ENCODE measurements around the gene SLC45A1. TPM values are rescaled to one million over a fixed set of nuclear protein-coding genes. Genes with fewer than 3 reads are reported as not detected.
"Not testable (repeated sequence)": the region's sequence is repeated elsewhere in the genome, so short reads cannot be mapped to it uniquely, and the experiment has no call there.

Gene SLC45A1
- total RNA-seq, 1 donor: not detected

GRCh38 chr1:8373581-8374241 is 55.8 kb downstream of the SLC45A1 start:
- Histone ChIP-seq H3K9me3 (ENCODE audit: low read depth, low read length) (no peaks in the 10 kb centered on the region), H3K4me1 (ENCODE audit: insufficient read depth, low read length) (peaks cover 29% of the 10 kb centered on the region)

DNA sequence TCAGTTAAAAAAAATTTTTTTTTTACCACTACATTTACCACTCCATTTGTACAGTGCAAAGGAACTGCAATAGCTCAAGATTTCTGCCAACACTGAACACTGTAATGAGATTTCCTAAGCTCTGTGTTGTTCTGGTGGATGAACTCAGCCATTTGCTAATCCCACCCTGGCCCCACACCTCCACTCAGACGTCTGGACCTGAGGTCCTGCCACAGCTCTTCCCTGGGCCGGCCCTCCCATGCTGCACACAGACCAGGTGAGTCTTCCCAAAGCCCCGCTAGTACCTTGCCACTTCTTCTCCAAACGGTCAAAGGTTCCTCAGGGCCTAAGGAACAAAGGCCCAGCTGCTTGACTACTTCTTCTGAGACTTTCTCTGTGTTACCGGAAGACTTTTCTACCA is 56.4 kb downstream of the SLC45A1 start:
- no peaks in the 10 kb centered on the region for H3K9me3 ChIP-seq (ENCODE audit: low read depth, low read length)
- no peak overlapping the region for H3K4me3 ChIP-seq (ENCODE audit: low read length)
- H3K27me3 ChIP-seq (ENCODE audit: insufficient read depth, low read length): no peaks in the 10 kb centered on the region
- peaks cover 36% of the 10 kb centered on the region for H3K4me1 ChIP-seq (ENCODE audit: insufficient read depth, low read length)

More at GRCh38 chr1:8373581-8374241, 55.8 kb downstream of the SLC45A1 start:
- H3K4me3 ChIP-seq (ENCODE audit: low read length): no peak overlapping the region
- no peaks in the 10 kb centered on the region for H3K27me3 ChIP-seq (ENCODE audit: insufficient read depth, low read length)

- Histone ChIP-seq H3K4me1 (ENCODE audit: insufficient read depth, low read length) (peaks cover 40% of the 10 kb centered on the region), H3K27me3 (ENCODE audit: insufficient read depth, low read length) (no peaks in the 10 kb centered on the region), H3K9me3 (ENCODE audit: low read depth, low read length) (no peaks in the 10 kb centered on the region), H3K4me3 (ENCODE audit: low read length) (no peak overlapping the region)
Measured at GRCh38 chr1:8374812-8375211, 56.9 kb downstream of the SLC45A1 start.

GRCh38 chr1:8376358-8376840 is 58.5 kb downstream of the SLC45A1 start:
- H3K4me3 ChIP-seq (ENCODE audit: low read length): no peak overlapping the region
- H3K4me1 ChIP-seq (ENCODE audit: insufficient read depth, low read length): peaks cover 40% of the 10 kb centered on the region
- no peaks in the 10 kb centered on the region for H3K27me3 ChIP-seq (ENCODE audit: insufficient read depth, low read length)
- no peaks in the 10 kb centered on the region for H3K9me3 ChIP-seq (ENCODE audit: low read depth, low read length)

DNA sequence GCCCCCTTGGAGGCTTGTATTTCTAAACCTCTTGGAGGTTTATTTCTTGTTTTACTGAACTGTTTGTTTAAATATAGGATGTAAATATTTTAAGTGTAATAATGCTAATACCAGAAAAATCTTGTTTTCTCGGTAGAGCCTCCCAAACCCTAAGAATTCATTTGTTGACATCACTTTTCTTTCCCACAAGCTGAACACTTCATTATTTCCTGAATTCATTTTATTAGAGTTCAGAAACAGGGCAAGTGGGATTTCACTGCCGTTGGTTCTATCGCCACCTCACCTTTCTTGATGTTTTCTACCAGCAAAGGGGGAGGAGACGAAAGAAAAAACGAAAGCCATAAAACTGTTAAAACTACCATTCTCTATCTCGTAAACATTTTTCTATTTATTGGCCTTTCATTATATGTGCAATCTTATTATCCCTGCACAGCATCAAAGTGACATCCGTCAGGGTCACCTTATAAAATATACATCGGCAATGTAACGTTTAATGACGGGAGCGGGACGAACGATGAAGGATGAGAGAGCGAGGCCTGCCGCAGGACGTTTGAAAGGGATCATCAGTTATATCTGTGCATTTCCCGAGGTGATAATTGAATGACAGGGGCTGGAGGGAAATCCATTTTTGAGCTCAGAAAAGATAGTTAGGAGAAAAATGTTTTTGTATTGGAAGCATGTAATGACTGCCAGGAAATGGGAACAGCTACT is 59.5 kb downstream of the SLC45A1 start:
- Histone ChIP-seq H3K9me3 (ENCODE audit: low read depth, low read length) (no peaks in the 10 kb centered on the region), H3K4me1 (ENCODE audit: insufficient read depth, low read length) (peaks cover 50% of the 10 kb centered on the region), H3K4me3 (ENCODE audit: low read length) (no peak overlapping the region), H3K27me3 (ENCODE audit: insufficient read depth, low read length) (no peaks in the 10 kb centered on the region)

DNA sequence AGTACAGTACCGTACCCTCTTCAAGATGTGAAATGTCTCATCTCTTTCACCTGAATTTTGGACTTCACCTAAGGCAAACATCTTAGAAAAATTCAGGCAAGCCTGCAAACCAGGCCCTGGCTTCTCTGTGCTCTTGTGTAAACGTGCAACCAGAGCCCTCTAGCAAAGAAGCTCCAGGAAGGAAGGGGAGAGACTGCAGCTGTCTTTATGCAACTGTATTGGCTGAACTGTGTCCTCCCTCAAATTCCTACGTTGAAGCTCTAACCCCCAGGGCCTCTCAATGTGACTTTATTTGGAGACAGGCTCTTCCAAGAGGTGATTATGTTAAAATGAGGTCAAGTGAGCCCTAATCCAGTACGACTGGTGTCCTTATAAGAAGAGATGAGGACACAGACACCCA is 60.3 kb downstream of the SLC45A1 start:
- H3K27me3 ChIP-seq (ENCODE audit: insufficient read depth, low read length): no peaks in the 10 kb centered on the region
- no peaks in the 10 kb centered on the region for H3K9me3 ChIP-seq (ENCODE audit: low read depth, low read length)
- no peak overlapping the region for H3K4me3 ChIP-seq (ENCODE audit: low read length)
- H3K4me1 ChIP-seq (ENCODE audit: insufficient read depth, low read length): peaks cover 57% of the 10 kb centered on the region

DNA sequence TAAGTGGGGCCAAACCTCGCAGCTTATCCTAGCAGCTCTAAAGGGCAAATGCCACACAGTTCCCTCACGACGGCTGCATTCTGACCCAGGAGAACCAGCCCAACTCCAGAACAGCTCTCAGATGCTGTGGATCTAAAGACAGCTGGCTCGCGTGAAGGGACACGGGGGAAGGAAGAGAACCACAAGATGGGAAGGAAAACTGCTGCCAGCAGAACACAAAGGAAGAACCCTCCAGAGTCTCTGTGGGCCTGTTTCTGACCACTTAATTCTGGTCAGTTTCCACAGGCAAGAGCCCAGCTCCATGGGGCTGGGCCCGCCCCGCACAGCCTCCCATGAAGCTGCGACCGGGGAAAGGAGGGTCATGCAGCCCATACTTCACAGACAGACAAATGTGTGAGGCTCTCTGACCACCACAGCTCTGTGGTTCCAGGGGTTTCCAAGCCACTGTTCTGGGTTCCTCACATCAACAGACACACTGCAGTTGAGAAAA is 61.1 kb downstream of the SLC45A1 start:
- peaks cover 66% of the 10 kb centered on the region for H3K4me1 ChIP-seq (ENCODE audit: insufficient read depth, low read length)
- no peaks in the 10 kb centered on the region for H3K9me3 ChIP-seq (ENCODE audit: low read depth, low read length)
- no peaks in the 10 kb centered on the region for H3K27me3 ChIP-seq (ENCODE audit: insufficient read depth, low read length)
- no peak overlapping the region for H3K4me3 ChIP-seq (ENCODE audit: low read length)

GRCh38 chr1:8379513-8380186 is 61.7 kb downstream of the SLC45A1 start:
- Histone ChIP-seq H3K4me3 (ENCODE audit: low read length) (no peak overlapping the region), H3K4me1 (ENCODE audit: insufficient read depth, low read length) (peaks cover 68% of the 10 kb centered on the region), H3K9me3 (ENCODE audit: low read depth, low read length) (no peaks in the 10 kb centered on the region), H3K27me3 (ENCODE audit: insufficient read depth, low read length) (no peaks in the 10 kb centered on the region)

- not testable (repeated sequence) for H3K27me3 ChIP-seq (ENCODE audit: insufficient read depth, low read length); H3K4me3 ChIP-seq (ENCODE audit: low read length); H3K9me3 ChIP-seq (ENCODE audit: low read depth, low read length)
- peaks cover 71% of the 10 kb centered on the region for H3K4me1 ChIP-seq (ENCODE audit: insufficient read depth, low read length)
Measured at GRCh38 chr1:8380310-8380709, 62.4 kb downstream of the SLC45A1 start.

DNA sequence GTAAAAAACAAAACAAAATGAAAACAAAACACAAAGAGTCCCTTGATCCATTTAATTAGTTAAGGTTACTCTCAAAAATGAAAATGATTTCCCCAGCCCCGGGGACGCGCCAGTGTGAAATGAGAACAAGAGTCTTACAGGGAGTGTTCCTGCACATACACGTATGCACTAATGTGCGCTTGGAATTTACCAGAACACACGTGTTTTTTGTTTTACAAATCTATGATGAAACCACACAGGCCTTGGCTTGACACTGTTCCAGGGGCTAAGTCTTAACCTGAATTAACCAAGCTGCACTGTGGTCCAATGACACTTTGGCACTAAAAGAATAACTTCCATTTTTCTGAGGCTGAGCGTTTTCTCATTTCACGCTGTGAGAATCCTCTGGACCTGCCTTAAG is 63.7 kb downstream of the SLC45A1 start:
- Histone ChIP-seq H3K4me1 (ENCODE audit: insufficient read depth, low read length) (peaks cover 71% of the 10 kb centered on the region), H3K27me3 (ENCODE audit: insufficient read depth, low read length) (no peaks in the 10 kb centered on the region), H3K9me3 (ENCODE audit: low read depth, low read length) (no peaks in the 10 kb centered on the region), H3K4me3 (ENCODE audit: low read length) (no peak overlapping the region)

- Histone ChIP-seq H3K9me3 (ENCODE audit: low read depth, low read length) (no peaks in the 10 kb centered on the region), H3K27me3 (ENCODE audit: insufficient read depth, low read length) (no peaks in the 10 kb centered on the region), H3K4me3 (ENCODE audit: low read length) (no peak overlapping the region), H3K4me1 (ENCODE audit: insufficient read depth, low read length) (peaks cover 74% of the 10 kb centered on the region)
Measured at GRCh38 chr1:8382051-8382505, 64.2 kb downstream of the SLC45A1 start.

- peaks cover 77% of the 10 kb centered on the region for H3K4me1 ChIP-seq (ENCODE audit: insufficient read depth, low read length)
- no peaks in the 10 kb centered on the region for H3K27me3 ChIP-seq (ENCODE audit: insufficient read depth, low read length)
- no peaks in the 10 kb centered on the region for H3K9me3 ChIP-seq (ENCODE audit: low read depth, low read length)
- H3K4me3 ChIP-seq (ENCODE audit: low read length): no peak overlapping the region
Measured at GRCh38 chr1:8382608-8383505, 64.9 kb downstream of the SLC45A1 start.

DNA sequence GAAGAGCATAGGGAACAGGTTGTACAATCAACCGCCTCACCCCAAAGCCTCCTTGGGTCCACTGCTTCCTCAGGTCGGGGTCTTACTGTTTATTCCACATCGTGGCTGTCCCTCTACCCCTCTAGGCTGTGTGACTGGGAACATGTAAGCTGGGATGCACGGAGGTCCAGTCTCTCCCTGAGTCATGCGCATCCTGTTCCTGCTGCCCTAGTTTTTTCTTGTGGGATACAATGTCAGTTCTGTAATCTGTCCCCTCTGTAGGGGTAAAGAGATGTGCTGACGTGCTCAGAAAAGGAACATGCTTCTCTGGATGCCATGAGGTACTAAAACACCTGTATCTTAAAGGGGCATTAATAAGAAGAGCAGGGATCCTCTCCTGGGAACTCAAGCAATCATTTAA is 66.2 kb downstream of the SLC45A1 start:
- Histone ChIP-seq H3K9me3 (ENCODE audit: low read depth, low read length) (no peaks in the 10 kb centered on the region), H3K4me3 (ENCODE audit: low read length) (no peak overlapping the region), H3K4me1 (ENCODE audit: insufficient read depth, low read length) (peaks cover 79% of the 10 kb centered on the region), H3K27me3 (ENCODE audit: insufficient read depth, low read length) (no peaks in the 10 kb centered on the region)

- no peaks in the 10 kb centered on the region for H3K9me3 ChIP-seq (ENCODE audit: low read depth, low read length)
- H3K4me1 ChIP-seq (ENCODE audit: insufficient read depth, low read length): peaks cover 77% of the 10 kb centered on the region
- H3K27me3 ChIP-seq (ENCODE audit: insufficient read depth, low read length): no peaks in the 10 kb centered on the region
- no peak overlapping the region for H3K4me3 ChIP-seq (ENCODE audit: low read length)
Measured at GRCh38 chr1:8384577-8384976, 66.7 kb downstream of the SLC45A1 start.

Data from mononuclear cell (primary cell).